CD4-positive, alpha-beta memory T cell (primary cell): ENCODE data around the gene RING1. TPM values are rescaled to one million over a fixed set of nuclear protein-coding genes. Genes with fewer than 3 reads are reported as not detected.

Source experiments
- CTCF ChIA-PET: fragments of 350-600 bp; sonication (Branson Sonifier 250); formaldehyde crosslinking; loops from one replicate; lab custom pipeline; 2021; ENCODE audit warnings: inconsistent platforms; ENCODE audit not compliant: partially characterized antibody; lab: Charles Lee
- POLR2A ChIA-PET: fragments of 350-600 bp; sonication (Branson Sonifier 250); formaldehyde crosslinking; loops from one replicate; lab custom pipeline; 2021; ENCODE audit not compliant: partially characterized antibody; lab: Charles Lee
- DNase-seq, 5 donors: peaks; one replicate each; pipeline versions ENCODE4 v3.0.0 to v3.0.0-alpha.2; 2020 to 2022; ENCODE audit warnings: mixed read lengths in 1 of 5
- H3K27ac ChIP-seq: one replicate; pipeline ENCODE4 v1.7.0; 2013; ENCODE audit warnings: low read depth, low read length
- H3K27me3 ChIP-seq: 2 replicates; pipeline ENCODE4 v1.7.0; 2013; ENCODE audit warnings: mild to moderate bottlenecking, low read length, moderate library complexity; ENCODE audit not compliant: insufficient read depth
- H3K36me3 ChIP-seq: 2 replicates; pipeline ENCODE4 v1.7.0; 2013; ENCODE audit warnings: mild to moderate bottlenecking, low read length, moderate library complexity; ENCODE audit not compliant: insufficient read depth
- H3K4me1 ChIP-seq: 2 replicates; pipeline ENCODE4 v1.7.0; 2013; ENCODE audit warnings: mild to moderate bottlenecking, low read length, moderate library complexity; ENCODE audit not compliant: insufficient read depth
- H3K4me3 ChIP-seq, 2 donors: one replicate each; pipeline ENCODE4 v1.7.0; 2013; ENCODE audit warnings: low read length in 2 of 2, mild to moderate bottlenecking in 1 of 2
- H3K9me3 ChIP-seq, 2 donors: one replicate each; pipeline ENCODE4 v1.7.0; 2013; ENCODE audit warnings: low read length in 2 of 2, control low read depth in 1 of 2; ENCODE audit not compliant: control insufficient read depth in 1 of 2
- H3K27ac Mint-ChIP-seq, 7 donors: one replicate each; pipeline ENCODE4 v1.8.0; 2020 to 2021; ENCODE audit warnings: mixed read lengths in 7 of 7, mild to moderate bottlenecking in 6 of 7, inconsistent platforms in 3 of 7, moderate library complexity in 3 of 7
- H3K27me3 Mint-ChIP-seq, 2 donors: one replicate each; pipeline ENCODE4 v1.8.0; 2020 to 2021; ENCODE audit warnings: mixed read lengths in 2 of 2
- H3K36me3 Mint-ChIP-seq, 2 donors: one replicate each; pipeline ENCODE4 v1.8.0; 2020 to 2021; ENCODE audit warnings: mixed read lengths in 2 of 2, inconsistent platforms in 1 of 2, mild to moderate bottlenecking in 1 of 2
- H3K4me1 Mint-ChIP-seq, 4 donors: one replicate each; pipeline ENCODE4 v1.8.0; 2020 to 2021; ENCODE audit warnings: mixed read lengths in 4 of 4, mild to moderate bottlenecking in 1 of 4
- H3K4me3 Mint-ChIP-seq, 8 donors: one replicate each; pipeline ENCODE4 v1.8.0; 2020 to 2021; ENCODE audit warnings: mixed read lengths in 8 of 8, mild to moderate bottlenecking in 7 of 8, moderate library complexity in 6 of 8, inconsistent platforms in 3 of 8
- H3K9me3 Mint-ChIP-seq, 8 donors: one replicate each; pipeline ENCODE4 v1.8.0; 2020 to 2021; ENCODE audit warnings: mixed read lengths in 8 of 8, mild to moderate bottlenecking in 5 of 8, inconsistent platforms in 3 of 8, moderate library complexity in 1 of 8
- intact Hi-C: fragments of 100-400 bp; cut with micrococcal nuclease; formaldehyde crosslinking; loops from one replicate; pipeline ENCODE4 v1.15.1; 2023
- polyA plus RNA-seq, 2 donors: library from polyadenylated mRNA; unstranded; fragments of 300-500 nt; fragmentation: Illumina TruSeq; gene quantifications; one replicate each; pipeline ENCODE4 v1.2.3, GENCODE V29; 2021
- total RNA-seq, 2 experiments: library from RNA; stranded (reverse); gene quantifications; one replicate each; pipeline ENCODE4 v1.2.3, GENCODE V29; 2021

The RING1 gene
- 10 to 100 TPM; 36.8 to 38.4 TPM for total RNA-seq
- 1 to 10 TPM; 3.4 to 7.8 TPM for polyA plus RNA-seq

GRCh38 chr6:33208091-33208967, at the start of gene RING1:
Gene RING1 (plus strand): TSS chr6:33208500. CDS start chr6:33208823, 323 bp downstream.
- H3K27me3 ChIP-seq, result no peaks in the 10 kb centered on the region
- DNase-seq, result peak; percentile 87 to 90 (median 87)
- Mint-ChIP-seq H3K4me3 (peak within 1 kb of the TSS; percentile 88 to 97 (median 92)), H3K9me3 (peaks cover 0 to 1% (median 0%) of the 10 kb centered on the region in 8 donors), H3K4me1 (peaks cover 32 to 61% (median 43%) of the 10 kb centered on the region in 4 donors), H3K27ac (peak within 1 kb of the TSS; percentile 88 to 96 (median 95)), H3K27me3 (peaks cover 3 to 12% of the 10 kb centered on the region in 2 donors), H3K36me3 (peaks cover 28 to 49% of the 10 kb centered on the region in 2 donors)
- no peaks in the 10 kb centered on the region for H3K9me3 ChIP-seq
- ChIA-PET CTCF (interaction anchor here (0.6 to 2.3 kb wide), 7 partner anchors 9 to 340 kb away, joined by 3 to 20 read pairs (median 4); no protein-coding TSS in a partner anchor), POLR2A (interaction anchor here (0.8 to 3.0 kb wide), 28 partner anchors 9 to 363 kb away, joined by 3 to 51 read pairs (median 4); partner anchors contain the start of genes B3GALT4, COL11A2, PFDN6 and RPS18)
- H3K27ac ChIP-seq, result peak within 1 kb of the TSS; percentile 85
- peaks cover 10% of the 10 kb centered on the region for H3K36me3 ChIP-seq
- intact Hi-C loops, result loop anchor here (1.0 to 10.0 kb wide), 7 partner anchors 8 to 1544 kb away; partner anchors contain the start of genes C6orf47, CSNK2B, EHMT2 and GPANK1
- peak within 1 kb of the TSS; percentile 75 to 78 for H3K4me3 ChIP-seq
- peaks cover 44% of the 10 kb centered on the region for H3K4me1 ChIP-seq

GRCh38 chr6:33160096-33160495, 48.2 kb upstream of the RING1 start:
- no peak overlapping the region for H3K27ac ChIP-seq
- H3K4me1 ChIP-seq, result peaks cover 5% of the 10 kb centered on the region
- CTCF ChIA-PET, result interaction anchor here (1.3 to 8.5 kb wide), 6 partner anchors 11 to 146 kb away, joined by 4 to 105 read pairs (median 12); partner anchors contain the start of genes RXRB and SLC39A7
- POLR2A ChIA-PET, result interaction anchor here (1.1 to 5.6 kb wide), 2 partner anchors 88 to 139 kb away, joined by 3 to 60 read pairs; no protein-coding TSS in a partner anchor
- Mint-ChIP-seq H3K27ac (no peak overlapping the region), H3K4me3 (no peak overlapping the region), H3K4me1 (peaks cover 1 to 11% (median 8%) of the 10 kb centered on the region in 4 donors), H3K9me3 (peaks cover 0 to 2% (median 0%) of the 10 kb centered on the region in 8 donors), H3K27me3 (peaks cover 2 to 11% of the 10 kb centered on the region in 2 donors), H3K36me3 (no peaks in the 10 kb centered on the region)
- intact Hi-C loops, result no loop called here
- H3K9me3 ChIP-seq, result no peaks in the 10 kb centered on the region
- H3K36me3 ChIP-seq, result no peaks in the 10 kb centered on the region
- no peak for DNase-seq
- no peak overlapping the region for H3K4me3 ChIP-seq
- no peaks in the 10 kb centered on the region for H3K27me3 ChIP-seq

- Histone ChIP-seq H3K27me3 (no peaks in the 10 kb centered on the region), H3K9me3 (no peaks in the 10 kb centered on the region)
- POLR2A ChIA-PET, result interaction anchor here (0.9 to 5.6 kb wide), 6 partner anchors 37 to 139 kb away, joined by 3 to 60 read pairs (median 4); partner anchors contain the start of genes B3GALT4 and RING1
These were observed 47.5 kb upstream of the RING1 start for GRCh38 chr6:33160728-33161344.

GRCh38 chr6:33161354-33162331, 46.7 kb upstream of the RING1 start:
- no peaks in the 10 kb centered on the region for H3K27me3 ChIP-seq
- H3K9me3 Mint-ChIP-seq, result peaks cover 0 to 2% (median 0%) of the 10 kb centered on the region in 8 donors
- peak overlapping the region; percentile 83 to 92 (median 89) for H3K4me3 Mint-ChIP-seq
- H3K4me1 Mint-ChIP-seq, result peaks cover 1 to 11% (median 8%) of the 10 kb centered on the region in 4 donors
- H3K36me3 Mint-ChIP-seq, result no peaks in the 10 kb centered on the region
- peak; percentile 75 to 84 (median 77) for DNase-seq
- no peaks in the 10 kb centered on the region for H3K36me3 ChIP-seq
- POLR2A ChIA-PET, result interaction anchor here (0.7 to 5.6 kb wide), 9 partner anchors 32 to 138 kb away, joined by 3 to 60 read pairs (median 4); partner anchors contain the start of genes B3GALT4, RING1 and VPS52
- H3K4me3 ChIP-seq, result peak overlapping the region; percentile 23 to 54
- no peak overlapping the region for H3K27ac ChIP-seq
- H3K27me3 Mint-ChIP-seq, result peaks cover 2 to 8% of the 10 kb centered on the region in 2 donors
- no peaks in the 10 kb centered on the region for H3K9me3 ChIP-seq
- CTCF ChIA-PET, result interaction anchor here (1.1 to 8.5 kb wide), 10 partner anchors 12 to 147 kb away, joined by 3 to 105 read pairs (median 6); partner anchors contain the start of genes RGL2, RXRB and SLC39A7
- intact Hi-C loops, result loop anchor here (1.0 kb wide), 2 partner anchors 36 to 87 kb away; no protein-coding TSS in a partner anchor
- peak overlapping the region in 6 of 7 donors; percentile 45 to 91 (median 86) for H3K27ac Mint-ChIP-seq
- H3K4me1 ChIP-seq, result peaks cover 5% of the 10 kb centered on the region

More at GRCh38 chr6:33160728-33161344, 47.5 kb upstream of the RING1 start:
- no peak overlapping the region for H3K4me3 ChIP-seq
- Mint-ChIP-seq H3K27me3 (peaks cover 2 to 10% of the 10 kb centered on the region in 2 donors), H3K9me3 (peaks cover 0 to 2% (median 0%) of the 10 kb centered on the region in 8 donors), H3K4me3 (peak overlapping the region in 6 of 8 donors; percentile 83 to 92 (median 88)), H3K36me3 (no peaks in the 10 kb centered on the region), H3K27ac (peak overlapping the region in 2 of 7 donors; percentile 45 to 66), H3K4me1 (peaks cover 1 to 11% (median 8%) of the 10 kb centered on the region in 4 donors)
- no peaks in the 10 kb centered on the region for H3K36me3 ChIP-seq
- DNase-seq, result no peak
- CTCF ChIA-PET, result interaction anchor here (1.1 to 8.5 kb wide), 8 partner anchors 11 to 146 kb away, joined by 3 to 105 read pairs (median 6); partner anchors contain the start of genes RGL2, RXRB and SLC39A7
- H3K27ac ChIP-seq, result no peak overlapping the region
- peaks cover 5% of the 10 kb centered on the region for H3K4me1 ChIP-seq
- intact Hi-C loops, result loop anchor here (1.0 kb wide), 2 partner anchors 36 to 87 kb away; no protein-coding TSS in a partner anchor

GRCh38 chr6:33163540-33163939, 44.8 kb upstream of the RING1 start:
- no peak for DNase-seq
- ChIA-PET POLR2A (interaction anchor here (3.0 to 5.6 kb wide), 2 partner anchors 45 to 85 kb away, joined by 13 to 60 read pairs; partner anchors contain the start of gene RING1), CTCF (interaction anchor here (1.4 to 8.5 kb wide), 3 partner anchors 14 to 84 kb away, joined by 4 to 105 read pairs (median 55); partner anchors contain the start of genes RXRB and SLC39A7)
- H3K4me3 ChIP-seq, result no peak overlapping the region
- H3K27ac ChIP-seq, result no peak overlapping the region
- intact Hi-C loops, result no loop called here
- Mint-ChIP-seq H3K36me3 (no peaks in the 10 kb centered on the region), H3K4me1 (peaks cover 1 to 11% (median 8%) of the 10 kb centered on the region in 4 donors), H3K9me3 (peaks cover 0 to 2% (median 0%) of the 10 kb centered on the region in 8 donors), H3K27me3 (peaks cover 2 to 7% of the 10 kb centered on the region in 2 donors), H3K4me3 (no peak overlapping the region), H3K27ac (peak overlapping the region in 1 of 7 donors; percentile 66)
- peaks cover 5% of the 10 kb centered on the region for H3K4me1 ChIP-seq
- no peaks in the 10 kb centered on the region for H3K36me3 ChIP-seq
- no peaks in the 10 kb centered on the region for H3K27me3 ChIP-seq
- H3K9me3 ChIP-seq, result no peaks in the 10 kb centered on the region
